Measurements from ENCODE around the gene LGALS3.
A peak's percentile ranks its signal among the peaks of the same experiment; 100 is the strongest.

The LGALS3 gene

GRCh38 chr14:55115460-55115859, 13.6 kb upstream of the LGALS3 start:
- no peak for DNase-seq

- no peak for DNase-seq
Measured at GRCh38 chr14:55115861-55116245, 13.2 kb upstream of the LGALS3 start.

- DNase-seq: no peak
Measured at GRCh38 chr14:55116246-55117030, 12.6 kb upstream of the LGALS3 start.

GRCh38 chr14:55117803-55118441, 11.1 kb upstream of the LGALS3 start:
- no peak for DNase-seq

- DNase-seq: no peak
Measured at GRCh38 chr14:55118761-55119160, 10.3 kb upstream of the LGALS3 start.

- no peak for DNase-seq
Measured at GRCh38 chr14:55120571-55121495, 8.2 kb upstream of the LGALS3 start.

- DNase-seq: no peak
Measured at GRCh38 chr14:55121628-55122439, 7.2 kb upstream of the LGALS3 start.

GRCh38 chr14:55122440-55122986, 6.5 kb upstream of the LGALS3 start:
- peak; percentile 68 for DNase-seq

GRCh38 chr14:55123101-55123500, 6.0 kb upstream of the LGALS3 start:
- DNase-seq: peak; percentile 50

GRCh38 chr14:55123852-55124639, 5.0 kb upstream of the LGALS3 start:
- no peak for DNase-seq

GRCh38 chr14:55124774-55125386, 4.2 kb upstream of the LGALS3 start:
- no peak for DNase-seq

- DNase-seq: no peak
Measured at GRCh38 chr14:55125403-55125802, 3.6 kb upstream of the LGALS3 start.

GRCh38 chr14:55126034-55126433, 3.0 kb upstream of the LGALS3 start:
- DNase-seq: no peak

GRCh38 chr14:55126932-55127459, 2.1 kb upstream of the LGALS3 start:
- DNase-seq: no peak

- no peak for DNase-seq
Measured at GRCh38 chr14:55127460-55127951, 1.5 kb upstream of the LGALS3 start.

- DNase-seq: no peak
Measured at GRCh38 chr14:55128386-55129085, 516 bp upstream of the LGALS3 start.

- DNase-seq: peak; percentile 77
Measured at GRCh38 chr14:55129428-55130195, 560 bp downstream of the LGALS3 start.

- no peak for DNase-seq
Measured at GRCh38 chr14:55130196-55130550, 1.1 kb downstream of the LGALS3 start.

Data from eye (tissue), 1 donor.